ENCODE data around the gene OGN.

DNA sequence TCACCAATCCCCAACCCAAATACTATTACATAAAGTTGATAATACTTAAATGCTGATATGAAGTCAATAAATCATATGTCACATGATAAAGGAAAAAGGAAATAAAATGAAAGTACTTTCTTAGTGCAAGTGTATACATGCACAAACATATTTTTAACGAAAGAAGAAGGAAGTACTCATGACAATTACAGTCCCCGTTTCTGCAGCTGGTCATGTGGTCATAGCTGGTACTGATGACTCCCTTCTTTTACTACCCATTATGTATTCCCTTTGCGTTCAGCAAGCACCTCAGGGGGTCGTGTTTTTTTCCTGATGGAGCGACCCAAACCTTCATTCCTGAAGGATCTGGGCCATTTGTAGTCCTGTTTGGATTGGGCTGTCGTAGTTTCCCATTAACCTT is 51.3 kb downstream of the OGN start:
- TF ChIP-seq, protein P1, sequence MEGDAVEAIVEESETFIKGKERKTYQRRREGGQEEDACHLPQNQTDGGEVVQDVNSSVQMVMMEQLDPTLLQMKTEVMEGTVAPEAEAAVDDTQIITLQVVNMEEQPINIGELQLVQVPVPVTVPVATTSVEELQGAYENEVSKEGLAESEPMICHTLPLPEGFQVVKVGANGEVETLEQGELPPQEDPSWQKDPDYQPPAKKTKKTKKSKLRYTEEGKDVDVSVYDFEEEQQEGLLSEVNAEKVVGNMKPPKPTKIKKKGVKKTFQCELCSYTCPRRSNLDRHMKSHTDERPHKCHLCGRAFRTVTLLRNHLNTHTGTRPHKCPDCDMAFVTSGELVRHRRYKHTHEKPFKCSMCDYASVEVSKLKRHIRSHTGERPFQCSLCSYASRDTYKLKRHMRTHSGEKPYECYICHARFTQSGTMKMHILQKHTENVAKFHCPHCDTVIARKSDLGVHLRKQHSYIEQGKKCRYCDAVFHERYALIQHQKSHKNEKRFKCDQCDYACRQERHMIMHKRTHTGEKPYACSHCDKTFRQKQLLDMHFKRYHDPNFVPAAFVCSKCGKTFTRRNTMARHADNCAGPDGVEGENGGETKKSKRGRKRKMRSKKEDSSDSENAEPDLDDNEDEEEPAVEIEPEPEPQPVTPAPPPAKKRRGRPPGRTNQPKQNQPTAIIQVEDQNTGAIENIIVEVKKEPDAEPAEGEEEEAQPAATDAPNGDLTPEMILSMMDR (IDR thresholded peaks at IDR 0.05; ENCODE audit: low read depth, low read length), result no peak
- no peak for TF ChIP-seq EZH2phosphoT487 (IDR thresholded peaks at IDR 0.05; ENCODE audit: low read depth)
